Lower leg skin (tissue), 3 donors: ENCODE data around the gene ROR1.

Source experiments
- POLR2A ChIP-seq, 2 donors: fragments of 450-650 bp; IDR thresholded peaks; one replicate each; pipeline ENCODE4 v1.6.1; 2016 to 2017; ENCODE audit warnings: antibody characterized with exemption in 2 of 2, mild to moderate bottlenecking in 1 of 2, moderate library complexity in 1 of 2
- TF ChIP-seq, protein P1 (sequence below), 3 donors: fragments of 450-650 bp; IDR thresholded peaks; one replicate each; pipeline ENCODE4 v1.5.1; 2016; ENCODE audit warnings: antibody characterized with exemption in 3 of 3, mild to moderate bottlenecking in 3 of 3, moderate library complexity in 2 of 3

DNA sequence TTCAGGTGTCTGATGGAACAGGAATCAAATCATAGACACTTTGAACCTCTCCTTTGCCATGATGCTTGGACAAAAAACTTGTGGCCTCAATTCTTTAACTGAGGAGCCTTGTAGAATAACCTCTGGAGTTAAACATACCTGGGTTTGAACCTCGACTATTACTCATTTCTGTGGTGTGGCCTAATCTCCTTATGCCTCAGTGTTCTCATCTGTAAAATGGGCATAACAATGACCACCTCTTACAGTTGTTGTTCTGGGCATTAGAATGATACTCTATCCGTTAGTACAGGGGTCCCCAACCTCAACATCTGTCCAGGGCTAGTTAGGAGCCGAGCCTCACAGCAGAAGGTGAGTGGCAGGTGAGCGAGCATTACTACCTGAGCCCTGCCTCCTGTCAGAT is 137.2 kb downstream of the ROR1 start:
- TF ChIP-seq POLR2A (IDR thresholded peaks at IDR 0.05), result no peak
- TF ChIP-seq, protein P1, sequence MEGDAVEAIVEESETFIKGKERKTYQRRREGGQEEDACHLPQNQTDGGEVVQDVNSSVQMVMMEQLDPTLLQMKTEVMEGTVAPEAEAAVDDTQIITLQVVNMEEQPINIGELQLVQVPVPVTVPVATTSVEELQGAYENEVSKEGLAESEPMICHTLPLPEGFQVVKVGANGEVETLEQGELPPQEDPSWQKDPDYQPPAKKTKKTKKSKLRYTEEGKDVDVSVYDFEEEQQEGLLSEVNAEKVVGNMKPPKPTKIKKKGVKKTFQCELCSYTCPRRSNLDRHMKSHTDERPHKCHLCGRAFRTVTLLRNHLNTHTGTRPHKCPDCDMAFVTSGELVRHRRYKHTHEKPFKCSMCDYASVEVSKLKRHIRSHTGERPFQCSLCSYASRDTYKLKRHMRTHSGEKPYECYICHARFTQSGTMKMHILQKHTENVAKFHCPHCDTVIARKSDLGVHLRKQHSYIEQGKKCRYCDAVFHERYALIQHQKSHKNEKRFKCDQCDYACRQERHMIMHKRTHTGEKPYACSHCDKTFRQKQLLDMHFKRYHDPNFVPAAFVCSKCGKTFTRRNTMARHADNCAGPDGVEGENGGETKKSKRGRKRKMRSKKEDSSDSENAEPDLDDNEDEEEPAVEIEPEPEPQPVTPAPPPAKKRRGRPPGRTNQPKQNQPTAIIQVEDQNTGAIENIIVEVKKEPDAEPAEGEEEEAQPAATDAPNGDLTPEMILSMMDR (IDR thresholded peaks at IDR 0.05), result no peak
